Measurements from ENCODE around the gene EEPD1. TPM values are rescaled to one million over a fixed set of nuclear protein-coding genes. Genes with fewer than 3 reads are reported as not detected.

The EEPD1 gene
- polyA plus RNA-seq, 1 experiment = 2.5 TPM

DNA sequence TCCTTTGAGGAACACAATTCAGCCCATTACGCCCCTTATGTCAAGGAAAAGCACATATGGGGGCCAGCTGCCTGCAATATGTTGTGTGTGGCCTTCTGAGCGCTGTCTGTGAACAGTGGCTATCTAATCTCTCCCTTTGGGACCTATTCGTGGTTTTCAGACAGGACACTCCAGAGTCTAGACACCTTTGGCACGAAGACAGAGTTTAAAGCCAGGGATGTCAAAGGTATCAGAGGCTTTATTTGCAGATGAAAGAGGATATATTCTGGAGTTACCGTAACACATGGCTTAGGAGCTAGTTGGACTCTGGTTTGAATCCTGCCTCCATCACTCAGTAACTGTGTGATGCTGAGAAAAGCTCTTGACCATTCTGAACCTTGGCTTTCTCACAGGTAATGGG is 14.8 kb upstream of the EEPD1 start:
- POLR2A ChIA-PET = no interaction called here

DNA sequence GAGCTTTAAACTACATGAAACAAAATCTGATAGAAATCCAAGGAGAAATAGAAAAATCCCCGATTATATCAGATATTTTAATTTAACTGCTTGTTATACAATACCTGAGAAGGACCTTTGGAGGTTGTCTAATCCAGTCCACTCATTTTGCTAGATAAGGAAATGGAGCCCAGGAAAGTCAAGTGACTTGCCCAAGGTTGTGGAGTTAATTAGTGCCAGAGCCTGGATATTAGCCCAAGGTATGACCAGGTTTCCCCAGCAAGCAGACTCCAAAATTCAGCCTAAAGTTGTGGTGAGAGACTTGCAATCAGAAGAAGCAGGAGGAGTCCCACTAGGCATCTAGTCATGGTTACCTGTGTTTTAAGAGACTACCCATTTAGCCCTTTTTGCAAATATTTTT is 11.7 kb upstream of the EEPD1 start:
- Histone ChIP-seq H3K4me3 (ENCODE audit: low read depth, low read length) (no peak overlapping the region), H3K27me3 (ENCODE audit: control insufficient read depth, insufficient read depth, low read length) (peaks cover 15% of the 10 kb centered on the region), H3K36me3 (ENCODE audit: control insufficient read depth, insufficient read depth, low read length) (no peaks in the 10 kb centered on the region)
- POLR2A ChIA-PET = no interaction called here
- TF ChIP-seq, protein P1, sequence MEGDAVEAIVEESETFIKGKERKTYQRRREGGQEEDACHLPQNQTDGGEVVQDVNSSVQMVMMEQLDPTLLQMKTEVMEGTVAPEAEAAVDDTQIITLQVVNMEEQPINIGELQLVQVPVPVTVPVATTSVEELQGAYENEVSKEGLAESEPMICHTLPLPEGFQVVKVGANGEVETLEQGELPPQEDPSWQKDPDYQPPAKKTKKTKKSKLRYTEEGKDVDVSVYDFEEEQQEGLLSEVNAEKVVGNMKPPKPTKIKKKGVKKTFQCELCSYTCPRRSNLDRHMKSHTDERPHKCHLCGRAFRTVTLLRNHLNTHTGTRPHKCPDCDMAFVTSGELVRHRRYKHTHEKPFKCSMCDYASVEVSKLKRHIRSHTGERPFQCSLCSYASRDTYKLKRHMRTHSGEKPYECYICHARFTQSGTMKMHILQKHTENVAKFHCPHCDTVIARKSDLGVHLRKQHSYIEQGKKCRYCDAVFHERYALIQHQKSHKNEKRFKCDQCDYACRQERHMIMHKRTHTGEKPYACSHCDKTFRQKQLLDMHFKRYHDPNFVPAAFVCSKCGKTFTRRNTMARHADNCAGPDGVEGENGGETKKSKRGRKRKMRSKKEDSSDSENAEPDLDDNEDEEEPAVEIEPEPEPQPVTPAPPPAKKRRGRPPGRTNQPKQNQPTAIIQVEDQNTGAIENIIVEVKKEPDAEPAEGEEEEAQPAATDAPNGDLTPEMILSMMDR (IDR thresholded peaks at IDR 0.05; ENCODE audit: insufficient read depth, low read depth, low read length) = no peak
- no peak for DNase-seq (ENCODE audit: low read depth)
- CTCF ChIA-PET = interaction anchor here (1.0 to 1.2 kb wide), 2 partner anchors 9 to 13 kb away, joined by 3 to 6 read pairs; no protein-coding TSS in a partner anchor

More for the DNA sequence above, 14.8 kb upstream of the EEPD1 start:
- DNase-seq (ENCODE audit: low read depth) = no peak
- H3K4me3 ChIP-seq (ENCODE audit: low read depth, low read length) = no peak overlapping the region
- H3K36me3 ChIP-seq (ENCODE audit: control insufficient read depth, insufficient read depth, low read length) = no peaks in the 10 kb centered on the region
- peaks cover 17% of the 10 kb centered on the region for H3K27me3 ChIP-seq (ENCODE audit: control insufficient read depth, insufficient read depth, low read length)
- TF ChIP-seq, protein P1 (IDR thresholded peaks at IDR 0.05; ENCODE audit: insufficient read depth, low read depth, low read length) = no peak
- CTCF ChIA-PET = interaction anchor here (0.9 to 1.6 kb wide), 3 partner anchors 9 to 155 kb away, joined by 3 to 6 read pairs (median 3); no protein-coding TSS in a partner anchor

DNA sequence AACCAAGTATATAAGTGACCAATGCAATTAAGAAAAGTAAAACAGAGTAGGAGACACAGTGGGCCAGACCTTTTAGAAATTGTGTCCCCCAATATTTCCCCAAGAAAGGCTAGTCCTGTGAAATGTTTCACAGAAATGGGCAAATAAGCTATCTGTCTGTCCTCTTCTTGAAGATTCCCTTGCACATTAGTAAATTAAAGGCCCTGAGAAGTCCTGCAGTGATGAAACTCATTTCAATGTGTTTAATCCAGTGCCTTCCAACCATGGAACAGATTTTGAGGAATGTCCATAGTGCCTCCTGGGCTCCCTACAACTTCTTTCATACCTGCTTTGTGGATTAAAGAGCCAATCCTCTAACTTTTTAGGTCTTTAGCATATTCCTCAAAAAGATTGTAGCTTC is 11.2 kb upstream of the EEPD1 start:
- ChIA-PET POLR2A (no interaction called here), CTCF (interaction anchor here (1.0 to 1.2 kb wide), 2 partner anchors 10 to 13 kb away, joined by 3 to 6 read pairs; no protein-coding TSS in a partner anchor)
- no peak for DNase-seq (ENCODE audit: low read depth)
- peaks cover 15% of the 10 kb centered on the region for H3K27me3 ChIP-seq (ENCODE audit: control insufficient read depth, insufficient read depth, low read length)
- TF ChIP-seq, protein P1 (IDR thresholded peaks at IDR 0.05; ENCODE audit: insufficient read depth, low read depth, low read length) = no peak
- H3K36me3 ChIP-seq (ENCODE audit: control insufficient read depth, insufficient read depth, low read length) = no peaks in the 10 kb centered on the region
- no peak overlapping the region for H3K4me3 ChIP-seq (ENCODE audit: low read depth, low read length)

DNA sequence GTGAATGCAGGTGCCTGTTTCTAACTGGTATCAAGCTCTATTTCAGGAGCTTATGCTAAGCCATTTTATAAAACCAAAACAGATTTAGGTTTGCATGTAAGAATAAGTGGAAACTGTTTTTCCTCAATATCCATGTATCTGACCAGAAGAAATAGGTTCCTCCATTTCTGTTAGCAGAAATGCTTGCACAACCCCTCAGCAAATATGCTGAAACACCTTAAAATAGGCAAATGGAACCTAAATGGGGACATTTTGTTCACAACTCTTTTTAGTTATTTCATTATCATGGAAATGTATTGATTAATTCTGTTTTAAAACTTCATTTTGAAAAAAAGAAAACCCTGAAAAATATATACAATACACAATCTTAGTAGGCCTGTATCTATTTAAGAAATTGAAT is 8.9 kb upstream of the EEPD1 start:
- CTCF ChIA-PET = no interaction called here
- peaks cover 7% of the 10 kb centered on the region for H3K27me3 ChIP-seq (ENCODE audit: control insufficient read depth, insufficient read depth, low read length)
- TF ChIP-seq, protein P1 (IDR thresholded peaks at IDR 0.05; ENCODE audit: insufficient read depth, low read depth, low read length) = no peak
- POLR2A ChIA-PET = no interaction called here
- H3K4me3 ChIP-seq (ENCODE audit: low read depth, low read length) = no peak overlapping the region
- H3K36me3 ChIP-seq (ENCODE audit: control insufficient read depth, insufficient read depth, low read length) = no peaks in the 10 kb centered on the region
- DNase-seq (ENCODE audit: low read depth) = no peak

DNA sequence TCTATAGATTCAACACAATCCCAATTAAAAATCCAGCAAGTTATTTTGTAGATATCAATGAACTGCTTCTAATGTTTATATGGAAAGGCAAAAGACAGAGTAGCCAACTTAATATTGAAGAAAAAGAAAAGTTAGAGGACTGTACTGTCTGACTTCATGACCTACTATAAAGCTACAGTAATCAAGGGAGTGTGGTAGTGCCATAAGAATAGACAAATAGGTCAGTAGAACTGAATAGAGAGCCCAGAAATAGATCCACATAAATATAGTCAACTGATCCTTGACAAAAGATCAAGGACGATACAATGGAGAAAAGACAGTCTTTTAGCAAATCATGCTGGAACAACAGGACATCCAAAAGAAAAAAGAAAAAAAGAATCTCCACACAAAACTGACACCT is 7.4 kb upstream of the EEPD1 start:
- no peak for DNase-seq (ENCODE audit: low read depth)
- ChIA-PET POLR2A (no interaction called here), CTCF (no interaction called here)
- TF ChIP-seq, protein P1 (IDR thresholded peaks at IDR 0.05; ENCODE audit: insufficient read depth, low read depth, low read length) = no peak
- no peak overlapping the region for H3K4me3 ChIP-seq (ENCODE audit: low read depth, low read length)
- 0 out of 2 replicates have a peak, but pooled peaks cover 3% of the 10 kb centered on the region for H3K27me3 ChIP-seq (ENCODE audit: control insufficient read depth, insufficient read depth, low read length)
- no peaks in the 10 kb centered on the region for H3K36me3 ChIP-seq (ENCODE audit: control insufficient read depth, insufficient read depth, low read length)
